ENCODE data around the gene CELF4.

The CELF4 gene

DNA sequence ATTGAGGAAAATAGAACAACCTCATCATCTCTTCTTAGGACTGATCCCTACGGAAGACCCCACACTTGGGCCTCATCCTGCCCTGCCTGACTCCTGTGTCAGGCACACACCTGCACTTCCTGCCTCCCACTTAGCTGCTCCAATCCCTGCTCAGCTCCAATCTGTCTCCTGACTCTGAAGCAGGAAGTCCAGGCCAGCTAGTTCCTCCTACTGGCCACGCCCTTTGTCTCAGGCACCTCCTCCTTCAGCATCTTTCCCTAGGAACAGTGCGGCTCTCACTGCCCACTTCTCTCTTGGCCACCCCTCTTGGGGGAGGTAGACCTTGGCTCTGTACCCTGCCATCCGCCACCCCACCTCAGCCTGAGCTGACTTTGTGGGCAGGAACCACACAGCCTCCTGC is 135.8 kb downstream of the CELF4 start:
- Histone ChIP-seq H3K27me3 (ENCODE audit: insufficient read depth, low read length) (no peaks in the 10 kb centered on the region), H3K9me3 (ENCODE audit: insufficient read depth, low read depth, low read length) (no peaks in the 10 kb centered on the region), H3K9ac (ENCODE audit: low read depth, low read length) (no peak overlapping the region), H3K27ac (ENCODE audit: low read length) (no peak overlapping the region), H3K4me1 (ENCODE audit: insufficient read depth, low read length) (no peaks in the 10 kb centered on the region; the same call in 1 of the 2 replicates), H3K4me3 (ENCODE audit: low read length) (no peak overlapping the region), H3K36me3 (ENCODE audit: insufficient read depth, low read depth, low read length) (no peaks in the 10 kb centered on the region)

DNA sequence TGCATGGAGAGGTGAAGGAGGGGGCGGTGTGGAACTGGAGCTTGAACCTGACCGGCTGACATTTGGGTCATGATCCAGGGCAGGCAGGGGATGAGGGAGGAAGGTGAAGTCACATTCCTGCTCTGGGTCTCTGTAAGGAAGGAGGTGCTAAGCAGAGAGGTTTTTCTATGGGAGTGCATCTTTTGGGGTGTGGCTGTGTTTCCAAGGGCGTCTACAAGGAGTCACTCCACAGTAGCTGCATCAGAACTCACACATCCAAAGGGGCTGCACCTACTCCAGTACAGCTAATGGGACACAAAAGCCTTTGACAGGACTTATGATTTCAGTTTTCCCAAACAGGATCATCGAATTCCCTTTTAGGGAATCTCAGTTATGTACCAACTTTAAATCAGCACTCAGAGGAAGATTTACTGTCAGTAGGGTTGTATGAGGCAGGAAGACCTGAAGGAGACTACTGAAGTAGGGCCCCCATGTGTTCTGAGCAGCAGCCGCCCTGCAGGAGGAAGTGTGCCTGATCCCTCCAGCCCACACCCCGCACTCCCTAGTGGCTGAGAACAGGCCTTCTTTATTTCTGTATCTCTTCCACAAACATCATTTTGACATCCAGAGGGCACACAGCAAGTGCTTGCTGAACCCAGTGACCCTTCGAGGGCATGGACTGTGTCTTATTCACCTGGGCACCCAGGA is 137.2 kb downstream of the CELF4 start:
- Histone ChIP-seq H3K9ac (ENCODE audit: low read depth, low read length) (no peak overlapping the region), H3K36me3 (ENCODE audit: insufficient read depth, low read depth, low read length) (no peaks in the 10 kb centered on the region), H3K27ac (ENCODE audit: low read length) (no peak overlapping the region), H3K9me3 (ENCODE audit: insufficient read depth, low read depth, low read length) (no peaks in the 10 kb centered on the region), H3K4me1 (ENCODE audit: insufficient read depth, low read length) (no peaks in the 10 kb centered on the region; the same call in 1 of the 2 replicates), H3K4me3 (ENCODE audit: low read length) (no peak overlapping the region), H3K27me3 (ENCODE audit: insufficient read depth, low read length) (no peaks in the 10 kb centered on the region)

DNA sequence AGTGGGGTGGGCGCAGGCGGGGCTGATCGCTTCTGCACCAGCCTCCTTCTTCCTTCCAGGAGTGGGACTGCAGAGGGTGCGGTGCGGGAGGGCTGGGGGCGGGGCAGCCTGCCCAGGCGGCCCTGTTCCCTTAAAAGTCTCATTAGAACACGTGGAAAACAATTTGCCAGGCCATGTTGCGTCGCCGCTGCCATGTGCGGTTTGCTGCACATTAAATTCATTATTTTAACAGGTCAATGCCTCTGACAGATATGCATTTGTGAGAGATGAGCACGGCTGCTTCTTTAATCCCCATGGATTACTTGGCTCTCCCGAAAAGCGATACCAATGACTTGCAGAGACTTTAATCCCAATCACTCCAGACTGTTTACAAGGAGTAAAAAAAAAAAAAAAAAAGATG is 139.0 kb downstream of the CELF4 start:
- peaks cover 10% of the 10 kb centered on the region; the same call in 1 of the 2 replicates for H3K4me1 ChIP-seq (ENCODE audit: insufficient read depth, low read length)
- no peaks in the 10 kb centered on the region for H3K36me3 ChIP-seq (ENCODE audit: insufficient read depth, low read depth, low read length)
- no peak overlapping the region for H3K4me3 ChIP-seq (ENCODE audit: low read length)
- no peak overlapping the region for H3K27ac ChIP-seq (ENCODE audit: low read length)
- no peak overlapping the region for H3K9ac ChIP-seq (ENCODE audit: low read depth, low read length)
- H3K27me3 ChIP-seq (ENCODE audit: insufficient read depth, low read length) = no peaks in the 10 kb centered on the region
- no peaks in the 10 kb centered on the region for H3K9me3 ChIP-seq (ENCODE audit: insufficient read depth, low read depth, low read length)

DNA sequence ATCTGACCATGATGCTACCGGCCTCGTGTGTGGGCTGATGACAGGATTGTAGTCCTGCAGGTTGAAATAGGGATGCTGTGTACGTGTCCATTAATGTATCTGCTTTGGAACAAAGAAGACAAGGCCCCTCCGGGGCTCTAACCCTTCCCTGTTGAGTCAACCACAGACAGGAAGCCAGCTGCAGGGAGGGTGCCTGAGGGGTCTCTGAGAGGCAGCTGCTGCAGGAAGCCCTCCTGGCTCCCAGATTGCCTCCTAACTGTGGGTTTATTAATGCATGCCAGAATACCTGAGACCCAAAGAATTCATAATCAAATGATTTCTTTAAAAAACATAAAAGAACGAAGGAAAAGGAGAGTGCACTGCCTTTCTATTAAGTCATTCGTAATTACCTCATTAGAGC is 140.4 kb downstream of the CELF4 start:
- no peaks in the 10 kb centered on the region for H3K9me3 ChIP-seq (ENCODE audit: insufficient read depth, low read depth, low read length)
- H3K27me3 ChIP-seq (ENCODE audit: insufficient read depth, low read length) = no peaks in the 10 kb centered on the region
- no peak overlapping the region for H3K4me3 ChIP-seq (ENCODE audit: low read length)
- no peak overlapping the region for H3K27ac ChIP-seq (ENCODE audit: low read length)
- no peak overlapping the region for H3K9ac ChIP-seq (ENCODE audit: low read depth, low read length)
- peaks cover 11% of the 10 kb centered on the region; the same call in 1 of the 2 replicates for H3K4me1 ChIP-seq (ENCODE audit: insufficient read depth, low read length)
- H3K36me3 ChIP-seq (ENCODE audit: insufficient read depth, low read depth, low read length) = no peaks in the 10 kb centered on the region

DNA sequence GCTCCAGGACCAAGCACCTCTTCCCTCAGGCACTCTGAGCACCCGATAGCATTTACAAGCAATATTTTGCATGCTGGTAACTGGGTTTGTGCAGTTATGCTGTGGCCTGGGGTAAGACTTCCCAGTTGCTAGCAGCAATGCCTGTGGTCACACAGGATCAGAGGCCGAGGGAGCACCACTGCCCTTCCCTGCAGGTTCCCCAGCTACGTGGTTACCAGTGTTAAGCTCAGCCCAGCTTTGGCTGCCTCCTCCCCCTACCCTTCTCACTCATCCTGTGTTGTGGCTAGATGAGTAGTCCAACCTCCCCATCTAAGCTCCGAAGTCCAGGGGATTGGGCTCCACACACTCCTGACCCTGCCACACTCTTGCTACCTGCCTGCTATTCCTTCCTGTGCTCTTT is 141.1 kb downstream of the CELF4 start:
- no peak overlapping the region for H3K9ac ChIP-seq (ENCODE audit: low read depth, low read length)
- no peaks in the 10 kb centered on the region for H3K27me3 ChIP-seq (ENCODE audit: insufficient read depth, low read length)
- no peak overlapping the region for H3K4me3 ChIP-seq (ENCODE audit: low read length)
- no peaks in the 10 kb centered on the region for H3K9me3 ChIP-seq (ENCODE audit: insufficient read depth, low read depth, low read length)
- no peaks in the 10 kb centered on the region for H3K36me3 ChIP-seq (ENCODE audit: insufficient read depth, low read depth, low read length)
- peaks cover 11% of the 10 kb centered on the region; the same call in 1 of the 2 replicates for H3K4me1 ChIP-seq (ENCODE audit: insufficient read depth, low read length)
- H3K27ac ChIP-seq (ENCODE audit: low read length) = no peak overlapping the region

DNA sequence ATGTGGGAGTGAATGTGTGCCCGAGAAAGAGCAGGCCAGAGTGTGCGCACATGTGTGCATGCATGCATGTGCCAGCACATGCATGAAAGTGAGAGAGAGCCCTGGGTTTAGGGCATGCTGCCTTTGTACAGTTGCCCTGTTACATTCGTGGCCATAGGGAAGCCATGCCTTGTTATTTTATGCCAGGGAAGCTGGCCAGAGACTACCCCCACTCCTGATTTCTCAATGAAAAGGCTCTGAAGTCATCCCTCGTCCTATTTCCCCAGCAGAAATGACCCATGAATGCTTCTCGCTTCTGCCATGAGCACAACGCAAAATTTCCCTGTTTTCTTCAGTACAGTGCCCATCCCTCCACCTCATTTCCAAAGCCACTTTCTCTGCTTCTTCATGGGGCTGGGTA is 143.0 kb downstream of the CELF4 start:
- H3K9ac ChIP-seq (ENCODE audit: low read depth, low read length) = no peak overlapping the region
- H3K36me3 ChIP-seq (ENCODE audit: insufficient read depth, low read depth, low read length) = no peaks in the 10 kb centered on the region
- no peak overlapping the region for H3K27ac ChIP-seq (ENCODE audit: low read length)
- H3K4me1 ChIP-seq (ENCODE audit: insufficient read depth, low read length) = peaks cover 15% of the 10 kb centered on the region; the same call in 1 of the 2 replicates
- no peaks in the 10 kb centered on the region for H3K9me3 ChIP-seq (ENCODE audit: insufficient read depth, low read depth, low read length)
- no peaks in the 10 kb centered on the region for H3K27me3 ChIP-seq (ENCODE audit: insufficient read depth, low read length)
- no peak overlapping the region for H3K4me3 ChIP-seq (ENCODE audit: low read length)

DNA sequence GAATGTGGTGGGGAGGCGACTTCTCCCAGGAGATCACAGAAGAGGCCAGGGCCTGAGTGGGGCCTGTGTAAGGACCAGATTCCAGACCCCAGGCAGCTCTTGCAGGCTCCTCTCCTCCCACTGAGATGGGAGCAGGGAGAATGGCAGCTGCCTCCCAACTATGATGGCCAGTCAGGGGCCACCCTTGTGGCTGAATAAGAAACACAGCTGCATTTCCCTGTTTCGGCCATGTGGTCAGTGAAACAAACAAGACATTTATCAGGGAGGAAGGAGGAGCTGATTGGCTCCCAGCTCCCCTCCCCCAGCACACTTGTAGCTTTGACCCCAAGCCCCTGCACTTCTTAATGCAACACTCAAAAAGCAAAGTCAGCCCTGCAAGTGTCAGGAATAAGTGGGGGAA is 143.5 kb downstream of the CELF4 start:
- Histone ChIP-seq H3K27ac (ENCODE audit: low read length) (no peak overlapping the region), H3K4me3 (ENCODE audit: low read length) (no peak overlapping the region), H3K4me1 (ENCODE audit: insufficient read depth, low read length) (peaks cover 15% of the 10 kb centered on the region; the same call in 1 of the 2 replicates)

DNA sequence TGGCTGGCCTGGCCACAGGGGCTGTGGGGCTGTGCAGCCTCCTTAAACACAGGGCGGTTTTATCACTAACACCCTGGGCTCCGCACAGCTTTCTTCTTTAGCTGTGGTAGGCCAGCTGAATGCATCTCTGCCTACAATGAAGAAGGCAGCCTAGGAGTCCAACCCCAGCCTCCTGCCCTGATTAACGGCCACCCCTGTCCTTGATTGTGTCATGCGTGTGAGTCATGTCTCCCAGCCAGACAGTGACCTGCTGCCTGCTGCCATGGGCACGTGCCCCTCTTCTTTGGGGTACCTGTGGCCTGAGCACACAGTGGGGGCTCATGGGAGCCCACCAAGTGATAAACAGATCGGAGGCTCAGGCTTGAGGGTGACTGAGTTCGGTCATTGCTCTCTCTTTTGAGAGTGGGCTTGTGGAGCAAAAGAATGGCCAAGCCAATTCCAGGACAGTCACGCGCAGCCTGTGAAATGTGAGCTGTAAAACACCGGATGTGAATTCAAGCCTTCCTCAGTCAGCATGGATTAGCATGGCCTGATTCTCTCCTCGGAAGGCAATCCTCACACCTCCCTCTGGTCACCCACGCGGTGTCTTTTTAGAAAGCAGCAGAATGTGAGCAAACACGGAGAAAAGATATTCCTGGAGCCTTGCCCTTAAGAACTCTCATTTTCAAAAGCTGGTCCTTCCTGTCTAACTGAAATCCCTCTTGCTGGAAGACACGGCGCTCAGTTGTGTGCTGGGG is 144.1 kb downstream of the CELF4 start:
- no peak overlapping the region for H3K9ac ChIP-seq (ENCODE audit: low read depth, low read length)

More for the DNA sequence above, 143.5 kb downstream of the CELF4 start:
- Histone ChIP-seq H3K9ac (ENCODE audit: low read depth, low read length) (no peak overlapping the region), H3K9me3 (ENCODE audit: insufficient read depth, low read depth, low read length) (no peaks in the 10 kb centered on the region), H3K27me3 (ENCODE audit: insufficient read depth, low read length) (no peaks in the 10 kb centered on the region), H3K36me3 (ENCODE audit: insufficient read depth, low read depth, low read length) (no peaks in the 10 kb centered on the region)

DNA sequence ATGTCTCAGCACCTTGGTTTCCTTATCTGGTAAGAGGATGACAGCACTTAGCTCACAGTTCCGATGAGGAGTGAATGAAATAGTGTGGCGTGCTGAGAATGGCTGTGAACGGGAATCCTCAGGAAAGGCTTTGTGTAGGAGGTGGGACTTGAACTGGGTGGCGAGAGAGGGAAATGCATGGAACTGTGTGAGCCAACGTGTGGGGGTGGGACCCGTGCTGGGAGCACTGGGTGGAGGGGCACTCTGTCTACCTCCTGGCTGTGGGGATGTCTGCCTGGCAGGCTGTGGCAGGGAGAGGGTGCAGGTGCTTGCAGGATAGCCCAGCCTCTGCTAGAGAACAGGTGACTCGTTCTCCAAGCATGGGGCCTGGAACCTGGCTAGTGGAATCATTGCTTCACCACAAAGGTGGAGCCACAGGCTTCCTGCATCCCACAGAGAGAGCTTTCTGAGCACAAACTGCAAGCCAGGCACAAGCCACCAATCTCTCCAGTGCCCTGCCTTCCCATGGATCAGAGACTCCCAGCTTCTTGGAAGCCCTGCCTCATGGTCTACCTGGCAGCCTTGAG is 145.2 kb downstream of the CELF4 start:
- H3K9ac ChIP-seq (ENCODE audit: low read depth, low read length) = no peak overlapping the region
- H3K4me1 ChIP-seq (ENCODE audit: insufficient read depth, low read length) = peaks cover 15% of the 10 kb centered on the region; the same call in 1 of the 2 replicates
- H3K36me3 ChIP-seq (ENCODE audit: insufficient read depth, low read depth, low read length) = no peaks in the 10 kb centered on the region
- H3K4me3 ChIP-seq (ENCODE audit: low read length) = no peak overlapping the region
- H3K9me3 ChIP-seq (ENCODE audit: insufficient read depth, low read depth, low read length) = no peaks in the 10 kb centered on the region
- no peak overlapping the region for H3K27ac ChIP-seq (ENCODE audit: low read length)
- no peaks in the 10 kb centered on the region; the same call in 1 of the 2 replicates for H3K27me3 ChIP-seq (ENCODE audit: insufficient read depth, low read length)

More for the DNA sequence above, 144.1 kb downstream of the CELF4 start:
- H3K4me3 ChIP-seq (ENCODE audit: low read length) = no peak overlapping the region
- H3K27me3 ChIP-seq (ENCODE audit: insufficient read depth, low read length) = no peaks in the 10 kb centered on the region
- no peaks in the 10 kb centered on the region for H3K9me3 ChIP-seq (ENCODE audit: insufficient read depth, low read depth, low read length)
- no peaks in the 10 kb centered on the region for H3K36me3 ChIP-seq (ENCODE audit: insufficient read depth, low read depth, low read length)
- H3K4me1 ChIP-seq (ENCODE audit: insufficient read depth, low read length) = peaks cover 15% of the 10 kb centered on the region; the same call in 1 of the 2 replicates
- H3K27ac ChIP-seq (ENCODE audit: low read length) = no peak overlapping the region

DNA sequence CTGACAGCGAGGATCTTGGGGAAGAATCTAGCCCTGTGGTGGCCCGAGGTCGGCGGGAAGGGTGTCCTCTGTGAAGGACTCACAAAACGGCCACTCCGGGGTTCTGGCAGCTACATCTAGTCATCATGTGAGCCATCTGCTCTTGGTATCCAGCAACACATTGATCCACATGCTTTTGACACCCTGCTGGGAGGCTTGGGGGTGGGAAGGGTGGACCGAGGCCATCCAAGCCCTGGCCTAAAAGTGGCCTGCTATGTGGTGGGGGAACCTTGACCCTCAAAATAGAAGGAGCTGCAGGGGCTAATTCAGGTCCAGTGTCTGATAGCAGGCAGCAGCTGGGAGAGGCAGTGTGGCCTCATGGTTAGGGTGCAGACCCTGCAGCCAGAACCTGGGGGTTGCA is 145.7 kb downstream of the CELF4 start:
- Histone ChIP-seq H3K4me3 (ENCODE audit: low read length) (no peak overlapping the region), H3K27me3 (ENCODE audit: insufficient read depth, low read length) (no peaks in the 10 kb centered on the region; the same call in 1 of the 2 replicates), H3K27ac (ENCODE audit: low read length) (no peak overlapping the region), H3K36me3 (ENCODE audit: insufficient read depth, low read depth, low read length) (no peaks in the 10 kb centered on the region), H3K9ac (ENCODE audit: low read depth, low read length) (no peak overlapping the region), H3K9me3 (ENCODE audit: insufficient read depth, low read depth, low read length) (no peaks in the 10 kb centered on the region), H3K4me1 (ENCODE audit: insufficient read depth, low read length) (peaks cover 15% of the 10 kb centered on the region; the same call in 1 of the 2 replicates)

DNA sequence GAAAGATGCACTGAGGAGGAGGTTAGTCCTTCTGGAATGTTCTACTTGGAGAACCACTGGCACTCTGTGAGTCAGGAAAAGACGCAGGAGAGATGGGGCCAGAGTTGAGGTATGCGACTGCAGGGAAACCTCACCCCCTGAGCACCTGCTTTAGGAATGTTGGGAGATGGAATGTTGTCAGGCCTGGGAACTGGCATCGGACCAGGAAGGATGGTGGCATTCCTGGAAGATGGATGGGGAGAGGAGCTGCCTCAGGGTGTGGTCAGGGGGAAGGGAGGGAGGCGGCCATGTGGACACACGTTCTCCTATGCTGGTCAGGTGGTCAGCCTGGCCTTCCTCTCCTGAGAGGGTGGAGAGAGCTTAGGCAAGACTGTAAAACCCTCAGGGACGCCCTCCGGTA is 146.3 kb downstream of the CELF4 start:
- no peak overlapping the region for H3K9ac ChIP-seq (ENCODE audit: low read depth, low read length)
- no peaks in the 10 kb centered on the region; the same call in 1 of the 2 replicates for H3K27me3 ChIP-seq (ENCODE audit: insufficient read depth, low read length)
- H3K9me3 ChIP-seq (ENCODE audit: insufficient read depth, low read depth, low read length) = no peaks in the 10 kb centered on the region
- no peak overlapping the region for H3K27ac ChIP-seq (ENCODE audit: low read length)
- H3K4me1 ChIP-seq (ENCODE audit: insufficient read depth, low read length) = peaks cover 15% of the 10 kb centered on the region; the same call in 1 of the 2 replicates
- H3K4me3 ChIP-seq (ENCODE audit: low read length) = no peak overlapping the region
- H3K36me3 ChIP-seq (ENCODE audit: insufficient read depth, low read depth, low read length) = no peaks in the 10 kb centered on the region
